ENCODE measurements around the gene SARNP.
"Not testable (repeated sequence)": the region's sequence is repeated elsewhere in the genome, so short reads cannot be mapped to it uniquely, and the experiment has no call there.

The SARNP gene

GRCh38 chr12:55789171-55789570 lies 28.4 kb downstream of the SARNP start:
- FAIRE-seq = no peak

GRCh38 chr12:55788546-55788945 lies 29.0 kb downstream of the SARNP start:
- no peak for FAIRE-seq

GRCh38 chr12:55780685-55781084 lies 36.8 kb downstream of the SARNP start:
- FAIRE-seq = no peak

- FAIRE-seq = no peak
Observed at GRCh38 chr12:55777856-55778255, 39.7 kb downstream of the SARNP start.

GRCh38 chr12:55771736-55772135 lies 45.8 kb downstream of the SARNP start:
- no peak for FAIRE-seq

- FAIRE-seq = no peak
Observed at GRCh38 chr12:55767156-55767555, 50.4 kb downstream of the SARNP start.

GRCh38 chr12:55765736-55766290 lies 51.7 kb downstream of the SARNP start:
- FAIRE-seq = no peak

- no peak for FAIRE-seq
Observed at GRCh38 chr12:55762646-55763045, 54.9 kb downstream of the SARNP start.

GRCh38 chr12:55760663-55761062 lies 56.9 kb downstream of the SARNP start:
- no peak for FAIRE-seq

- not testable (repeated sequence) for FAIRE-seq
Observed at GRCh38 chr12:55758575-55758974, 58.9 kb downstream of the SARNP start.

- FAIRE-seq = no peak
Observed at GRCh38 chr12:55757701-55758100, 59.8 kb downstream of the SARNP start.

- FAIRE-seq = no peak
Observed at GRCh38 chr12:55755246-55755645, 62.3 kb downstream of the SARNP start.

- FAIRE-seq = no peak
Observed at GRCh38 chr12:55748230-55748993, 69.1 kb downstream of the SARNP start.

GRCh38 chr12:55746913-55747231 lies 70.7 kb downstream of the SARNP start:
- FAIRE-seq = no peak

- FAIRE-seq = no peak
Observed at GRCh38 chr12:55746174-55746912, 71.2 kb downstream of the SARNP start.

GRCh38 chr12:55745361-55746173 lies 72.0 kb downstream of the SARNP start:
- FAIRE-seq = no peak

GRCh38 chr12:55744340-55745030 lies 73.0 kb downstream of the SARNP start:
- no peak for FAIRE-seq

- no peak for FAIRE-seq
Observed at GRCh38 chr12:55743406-55744339, 73.9 kb downstream of the SARNP start.

GRCh38 chr12:55742719-55743405 lies 74.7 kb downstream of the SARNP start, which contains the start of gene GDF11:
Gene GDF11, plus strand, starts transcription at chr12:55743122. Its CDS starts 195 bp downstream, at chr12:55743317.
- no peak for FAIRE-seq

- no peak for FAIRE-seq
Observed at GRCh38 chr12:55741931-55742680, 75.4 kb downstream of the SARNP start.

All from colon (tissue), 2 donors.